H4 (cell line): Measurements from ENCODE around the gene OR2A2. TPM values are rescaled to one million over a fixed set of nuclear protein-coding genes. Genes with fewer than 3 reads are reported as not detected.
A peak's percentile ranks its signal among the peaks of the same experiment; 100 is the strongest.
"Not testable (repeated sequence)": the region's sequence is repeated elsewhere in the genome, so short reads cannot be mapped to it uniquely, and the experiment has no call there.

Source experiments
- DNase-seq: peaks from one replicate; pipeline ENCODE4 v3.0.0-alpha.2; 2015; ENCODE audit warnings: low spot score
- total RNA-seq: library from RNA; depleted of rRNA; stranded (reverse); fragments of >200 nt; shearing (Covaris generic); gene quantifications from 2 replicates; pipeline ENCODE4 v1.2.3, GENCODE V29; 2014; rRNA removed

Gene OR2A2, protein sequence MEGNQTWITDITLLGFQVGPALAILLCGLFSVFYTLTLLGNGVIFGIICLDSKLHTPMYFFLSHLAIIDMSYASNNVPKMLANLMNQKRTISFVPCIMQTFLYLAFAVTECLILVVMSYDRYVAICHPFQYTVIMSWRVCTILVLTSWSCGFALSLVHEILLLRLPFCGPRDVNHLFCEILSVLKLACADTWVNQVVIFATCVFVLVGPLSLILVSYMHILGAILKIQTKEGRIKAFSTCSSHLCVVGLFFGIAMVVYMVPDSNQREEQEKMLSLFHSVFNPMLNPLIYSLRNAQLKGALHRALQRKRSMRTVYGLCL
- not detected in 2 replicates for total RNA-seq

DNA sequence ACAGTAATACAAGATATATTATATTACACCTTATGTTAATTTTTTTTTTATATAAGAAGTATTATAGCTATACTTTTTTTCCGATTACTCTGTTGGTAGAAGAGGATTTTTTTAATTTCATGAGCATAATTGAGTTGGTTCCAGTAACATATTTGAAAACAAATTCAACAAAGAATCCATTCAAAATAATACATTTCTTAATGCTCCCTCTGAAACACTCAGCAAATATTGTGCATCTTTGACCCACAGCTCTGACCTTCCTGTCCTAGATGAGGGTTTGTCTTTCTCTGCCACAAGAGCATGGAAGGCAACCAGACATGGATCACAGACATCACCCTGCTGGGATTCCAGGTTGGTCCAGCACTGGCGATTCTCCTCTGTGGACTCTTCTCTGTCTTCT, at the start of gene OR2A2:
Gene OR2A2, plus strand, starts transcription at position 301 of the 400 bp plus-strand sequence. Its CDS starts 0 bp downstream, at position 301.
- DNase-seq = no peak

DNA sequence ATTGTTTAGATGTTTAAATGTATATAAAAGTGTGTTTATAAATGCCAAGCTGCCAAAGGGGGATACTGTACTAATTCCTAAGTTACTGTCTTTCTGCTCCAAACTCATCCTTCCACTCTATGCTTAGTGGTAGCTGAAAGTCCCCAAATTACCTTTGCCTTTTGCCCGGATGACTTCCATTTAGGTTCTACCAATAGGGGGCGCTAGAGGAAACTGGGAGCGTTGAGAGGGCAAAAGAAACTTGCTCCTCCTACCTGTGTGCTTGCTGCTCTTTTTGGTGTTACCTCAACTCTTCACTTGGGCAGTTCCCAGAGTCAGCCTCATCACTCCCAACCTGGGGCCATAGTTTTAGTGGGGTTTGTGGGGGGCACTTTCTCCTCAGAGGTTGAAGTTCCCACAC, 45.7 kb upstream of the OR2A2 start:
- DNase-seq = no peak

DNA sequence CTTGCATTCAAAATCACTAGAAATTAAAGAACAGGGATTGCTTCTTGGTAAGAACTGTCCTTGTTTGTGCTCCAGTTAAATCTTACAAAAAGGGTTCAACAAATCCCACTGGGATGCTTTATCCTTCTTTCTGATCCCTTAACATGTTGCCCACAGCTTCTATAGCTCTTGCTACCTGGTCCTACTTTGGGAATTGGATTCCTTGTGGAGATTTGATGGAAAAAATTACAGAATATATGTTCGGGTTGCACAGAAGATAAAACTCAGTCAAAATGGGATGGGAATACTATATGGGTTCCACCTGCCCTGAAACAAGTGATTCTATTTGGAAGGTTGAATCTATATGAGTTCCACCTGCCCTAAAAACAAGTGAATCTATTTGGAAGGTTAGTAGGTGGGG, 39.9 kb upstream of the OR2A2 start, which contains the start of gene OR2A25:
Gene OR2A25, plus strand, starts transcription at position 301 of the 400 bp plus-strand sequence. CDS start 4,409 bp downstream, outside the sequence.
- no peak for DNase-seq

DNA sequence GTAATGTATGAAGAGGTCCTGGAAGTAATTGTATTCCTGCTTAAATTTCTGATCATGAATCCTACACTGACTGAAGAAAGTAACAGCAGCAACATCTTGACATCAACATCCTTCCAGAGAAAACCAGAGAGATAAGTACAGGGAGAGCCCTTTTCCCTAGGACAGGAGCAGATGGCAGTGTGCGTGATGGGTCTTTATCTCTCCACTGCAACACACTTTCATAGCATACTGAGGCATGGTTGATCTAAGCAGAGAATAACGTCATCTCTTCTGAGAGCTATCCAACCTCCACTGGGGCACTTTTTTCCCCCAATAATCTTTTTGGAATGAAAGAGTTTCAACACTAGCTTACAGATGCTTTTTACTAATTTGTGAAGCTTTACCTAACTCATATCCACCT, 39.4 kb upstream of the OR2A2 start:
- no peak for DNase-seq

DNA sequence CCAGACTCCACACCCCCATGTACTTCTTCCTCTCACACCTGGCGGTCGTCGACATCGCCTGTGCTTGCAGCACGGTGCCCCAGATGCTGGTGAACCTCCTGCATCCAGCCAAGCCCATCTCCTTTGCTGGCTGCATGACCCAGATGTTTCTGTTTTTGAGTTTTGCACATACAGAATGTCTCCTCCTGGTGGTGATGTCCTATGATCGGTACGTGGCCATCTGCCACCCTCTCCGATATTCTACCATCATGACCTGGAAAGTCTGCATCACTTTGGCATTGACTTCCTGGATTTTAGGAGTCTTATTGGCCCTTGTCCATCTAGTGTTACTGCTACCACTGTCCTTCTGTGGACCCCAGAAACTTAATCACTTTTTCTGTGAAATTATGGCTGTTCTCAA, 35.0 kb upstream of the OR2A2 start:
- DNase-seq = no peak

DNA sequence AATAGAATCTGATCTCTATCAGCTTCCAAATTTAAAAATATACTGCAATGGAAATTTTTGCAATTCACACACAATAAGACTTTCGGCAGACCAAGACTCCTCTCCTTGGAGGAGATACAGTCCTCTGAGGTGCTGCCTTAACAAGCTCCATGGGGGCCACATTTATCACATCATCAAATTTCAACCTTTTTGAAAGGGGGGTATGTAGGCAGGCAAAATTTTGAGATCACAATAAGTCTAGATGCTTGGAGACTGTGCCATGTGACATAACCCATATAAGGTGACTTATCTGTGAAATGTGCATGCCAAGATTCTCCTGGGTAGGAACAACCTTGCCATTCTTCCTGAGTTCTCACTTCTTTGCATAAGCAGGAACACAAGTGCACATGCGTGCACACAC, 23.4 kb upstream of the OR2A2 start, which contains the start of gene OR2A12:
Gene OR2A12, plus strand, starts transcription at position 301 of the 400 bp plus-strand sequence. CDS start 8,830 bp downstream, outside the sequence.
- no peak for DNase-seq

DNA sequence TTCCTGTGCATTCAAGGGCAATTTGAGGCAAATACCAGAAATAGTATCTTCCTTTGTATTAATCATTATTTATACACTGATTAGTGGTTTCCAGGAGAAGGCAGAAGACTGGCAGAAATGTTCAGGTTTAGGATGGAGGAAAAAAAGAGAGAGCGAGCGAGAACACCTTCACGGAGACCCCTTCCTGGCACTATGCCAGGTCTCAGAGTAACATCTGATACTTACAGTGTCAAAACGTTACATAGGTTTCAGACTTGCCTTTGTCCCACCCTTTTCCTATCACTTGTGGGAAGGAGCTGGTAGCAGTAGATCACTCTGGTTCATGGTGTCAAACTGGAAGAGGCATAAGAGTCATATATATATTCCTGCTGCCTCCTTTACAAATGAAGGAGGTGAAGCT, 22.7 kb upstream of the OR2A2 start:
- no peak for DNase-seq

DNA sequence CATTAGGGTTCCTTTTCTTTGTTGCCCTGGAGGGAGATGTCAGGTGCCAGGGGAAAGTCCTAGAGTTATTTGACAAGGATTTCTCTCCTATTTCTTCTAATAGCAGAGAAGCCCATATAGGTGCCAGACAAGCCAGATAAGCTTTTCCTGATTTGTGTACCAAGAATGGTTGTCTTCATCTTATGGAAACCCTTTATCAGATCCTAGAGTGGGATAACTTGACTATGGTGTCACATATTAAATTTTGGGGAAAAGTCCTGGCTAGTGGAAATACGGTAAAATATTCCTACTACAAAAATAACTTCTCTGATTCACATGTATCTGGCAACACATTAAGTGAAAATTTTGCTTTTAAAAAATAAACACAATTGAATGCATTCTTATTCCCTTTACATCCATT, 22.2 kb upstream of the OR2A2 start:
- DNase-seq = no peak

DNA sequence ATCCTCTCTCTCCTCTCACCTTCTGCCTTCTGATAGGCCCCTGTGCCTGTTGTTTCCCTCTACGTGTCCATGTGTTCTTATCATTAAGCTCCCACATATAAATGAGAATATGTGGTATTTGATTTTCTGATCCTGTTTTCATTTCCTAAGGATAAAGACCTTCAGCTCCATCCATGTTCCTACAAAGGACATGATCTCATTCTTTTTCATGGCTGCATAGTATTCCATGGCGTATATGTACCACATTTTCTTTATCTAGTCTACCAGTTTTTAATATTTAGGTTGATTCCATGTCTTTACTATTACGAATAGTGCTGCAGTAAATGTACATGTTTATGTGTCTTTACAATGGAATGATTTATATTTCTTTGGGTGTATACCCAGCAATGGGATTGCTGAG, 18.7 kb upstream of the OR2A2 start:
- DNase-seq = no peak

DNA sequence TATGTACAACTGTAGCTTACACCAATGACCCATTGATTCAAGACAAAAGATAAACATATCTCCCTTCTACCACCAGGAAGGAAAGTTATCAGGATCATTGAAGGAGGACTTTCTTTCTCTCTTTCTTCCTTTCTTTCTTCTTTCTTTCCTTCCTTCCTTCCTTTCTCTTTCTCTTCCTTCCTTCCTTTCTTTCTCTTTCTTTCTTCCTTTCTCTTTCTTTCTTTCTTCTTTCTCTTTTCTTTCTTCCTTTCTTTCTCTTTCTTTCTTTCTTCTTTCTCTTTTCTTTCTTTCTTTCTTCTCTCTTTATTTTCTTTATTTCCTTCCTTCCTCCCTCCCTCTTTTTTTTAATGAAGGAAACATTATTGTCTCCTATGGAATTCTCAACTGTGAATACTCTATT, 10.6 kb upstream of the OR2A2 start:
- DNase-seq = no peak

DNA sequence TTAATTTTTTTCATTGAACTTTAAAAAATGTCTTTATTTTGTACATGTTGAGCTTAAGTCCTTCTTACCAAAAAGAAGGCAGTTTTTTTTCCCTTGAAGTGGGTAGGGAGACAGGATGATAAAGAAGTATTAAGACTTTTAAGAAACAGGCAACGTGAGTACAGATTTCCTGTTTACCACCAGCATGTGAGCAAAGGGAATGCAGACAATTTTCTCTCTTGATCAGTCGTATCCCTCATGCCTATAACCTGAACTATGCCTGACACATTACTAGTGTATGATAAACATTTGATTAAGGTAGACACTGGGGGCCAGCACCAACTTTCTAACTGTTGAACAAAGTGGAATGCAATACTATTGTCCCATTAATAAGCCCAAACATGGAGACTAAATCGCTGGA, 8.8 kb upstream of the OR2A2 start:
- DNase-seq = no peak

DNA sequence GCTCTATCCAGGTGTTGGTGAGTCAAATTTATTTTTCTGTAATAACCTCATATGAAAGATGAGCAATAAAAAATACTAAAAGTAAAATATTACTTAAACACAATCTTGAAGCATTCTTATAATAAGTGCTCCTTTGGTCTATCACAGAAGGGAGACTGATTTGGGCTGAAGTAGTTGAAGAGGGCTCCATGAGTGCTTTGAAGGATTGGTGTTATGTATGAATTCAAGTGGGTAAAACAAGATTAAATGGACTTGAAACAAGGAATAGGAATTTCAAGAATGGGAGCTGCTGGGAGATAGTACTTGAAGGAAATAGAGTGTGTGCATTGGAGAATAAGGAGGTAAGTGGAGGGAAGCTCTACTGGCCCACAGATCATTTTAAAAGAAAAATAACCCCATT, 7.3 kb upstream of the OR2A2 start:
- DNase-seq = no peak

DNA sequence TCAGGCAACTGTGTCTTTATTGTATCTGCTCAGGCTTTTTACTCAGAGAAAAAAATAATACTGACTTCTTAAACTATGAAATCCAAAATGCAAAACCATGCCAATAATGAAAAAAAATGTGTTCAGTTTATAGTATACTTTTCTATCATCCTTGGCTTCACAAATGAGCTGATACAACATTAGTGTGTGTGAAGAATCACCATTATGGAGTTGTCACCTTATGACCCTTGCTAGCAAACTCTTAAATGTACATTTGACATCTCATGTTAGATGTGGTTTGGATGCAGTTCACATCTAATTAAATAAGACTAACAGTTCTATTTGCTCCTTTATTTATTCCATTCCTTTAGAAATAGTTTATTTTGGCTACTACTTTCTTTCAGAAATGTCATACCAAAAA, 4.2 kb upstream of the OR2A2 start:
- no peak for DNase-seq

DNA sequence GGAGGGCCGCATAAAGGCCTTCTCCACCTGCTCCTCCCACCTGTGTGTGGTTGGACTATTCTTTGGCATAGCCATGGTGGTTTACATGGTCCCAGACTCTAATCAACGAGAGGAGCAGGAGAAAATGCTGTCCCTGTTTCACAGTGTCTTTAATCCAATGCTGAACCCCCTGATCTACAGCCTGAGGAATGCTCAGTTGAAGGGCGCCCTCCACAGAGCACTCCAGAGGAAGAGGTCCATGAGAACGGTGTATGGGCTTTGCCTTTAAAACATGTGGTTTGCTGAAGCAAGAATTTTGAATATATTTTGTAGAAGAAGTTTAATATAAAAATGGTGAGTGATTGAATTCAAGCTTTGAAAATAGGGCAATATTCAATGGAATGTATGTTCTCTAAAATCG, 889 bp downstream of the OR2A2 start:
- DNase-seq = no peak

DNA sequence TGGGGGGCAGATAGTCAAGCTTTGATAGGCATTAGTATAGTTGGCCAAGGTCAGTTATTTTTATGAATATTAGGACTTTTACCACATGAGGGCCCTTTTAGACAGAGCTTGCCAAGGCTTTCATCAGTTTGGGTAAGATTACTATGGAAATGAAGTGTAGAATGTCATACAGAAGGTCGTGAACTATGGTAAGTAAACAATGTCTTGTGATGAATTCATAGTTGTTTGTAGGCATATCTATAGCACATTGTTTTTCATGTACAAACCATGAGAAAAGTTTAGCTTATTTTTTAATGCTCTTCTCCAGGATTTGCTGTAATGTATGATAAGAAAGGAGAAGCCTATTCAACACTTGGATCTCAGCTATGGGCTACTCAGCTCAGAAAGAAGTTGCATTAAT, 4.3 kb downstream of the OR2A2 start:
- no peak for DNase-seq

DNA sequence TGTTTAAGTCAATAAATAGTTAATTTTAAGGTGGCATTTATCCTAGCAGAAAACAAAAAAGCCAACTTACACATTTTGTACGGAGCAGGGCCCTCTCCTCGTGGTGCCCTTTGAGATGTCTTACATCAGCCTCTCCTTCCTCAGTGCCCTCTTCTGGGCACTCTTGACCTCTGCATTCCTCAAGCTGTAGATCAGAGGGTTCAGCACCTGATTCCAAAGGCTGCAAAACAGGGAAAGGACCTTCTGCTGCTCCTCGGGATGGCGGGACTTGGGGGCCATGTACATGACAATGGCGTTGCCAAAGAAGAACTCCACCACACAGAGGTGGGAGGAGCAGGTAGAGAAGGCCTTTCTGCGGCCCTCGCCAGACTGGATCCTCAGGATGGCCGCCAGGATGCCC, 9.0 kb downstream of the OR2A2 start:
- DNase-seq = no peak

DNA sequence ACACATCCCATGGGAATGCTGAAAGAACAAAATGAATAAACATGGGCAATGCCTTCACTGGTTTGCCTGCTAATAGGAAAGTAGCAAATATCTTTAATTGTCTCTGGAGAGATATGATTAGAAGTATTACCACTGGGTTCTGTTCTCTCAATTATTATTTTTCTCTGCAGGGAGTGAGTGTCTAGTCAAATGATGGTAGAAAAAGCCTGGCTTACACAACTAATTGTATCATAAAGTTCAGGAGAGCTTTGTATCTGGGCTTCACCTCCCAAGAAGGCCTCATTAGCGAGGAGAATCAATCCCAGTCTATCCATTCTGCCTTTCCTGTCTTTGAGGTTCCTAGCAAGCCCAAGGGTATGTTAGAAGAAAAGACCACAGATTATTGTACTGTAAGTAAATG, 13.5 kb downstream of the OR2A2 start, which contains the start of gene OR2A14:
Gene OR2A14, plus strand, starts transcription at position 301 of the 400 bp plus-strand sequence. CDS start 5,937 bp downstream, outside the sequence.
- no peak for DNase-seq

DNA sequence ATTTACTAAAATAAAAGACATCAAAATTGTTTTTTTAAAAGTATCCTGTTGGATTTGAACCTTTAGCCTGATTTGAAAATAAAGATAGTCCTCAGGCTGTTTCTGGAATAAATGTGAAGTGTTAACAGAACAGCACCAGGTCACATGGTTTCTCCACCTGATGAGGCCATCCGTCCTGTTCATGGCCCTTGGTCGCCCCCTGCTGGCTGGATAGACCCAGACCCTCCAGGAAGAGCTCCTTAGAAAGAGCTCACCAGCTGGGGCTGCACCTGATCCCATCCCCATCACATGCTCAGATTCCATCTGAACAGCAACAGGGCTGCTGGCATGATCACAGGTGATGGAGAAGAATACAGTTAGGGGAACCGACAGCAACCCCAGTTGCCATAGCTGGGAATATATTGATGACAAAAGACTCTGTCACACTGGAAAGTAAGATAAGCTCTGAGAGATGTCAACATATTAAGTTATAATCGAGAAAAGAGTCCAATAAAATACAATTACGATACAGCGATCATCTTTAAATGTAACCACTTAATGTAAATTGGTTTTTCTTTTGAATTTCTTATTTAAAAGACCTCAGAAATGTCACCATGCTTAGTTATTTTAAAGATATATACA, 18.4 kb downstream of the OR2A2 start:
- DNase-seq = peak; percentile 82

DNA sequence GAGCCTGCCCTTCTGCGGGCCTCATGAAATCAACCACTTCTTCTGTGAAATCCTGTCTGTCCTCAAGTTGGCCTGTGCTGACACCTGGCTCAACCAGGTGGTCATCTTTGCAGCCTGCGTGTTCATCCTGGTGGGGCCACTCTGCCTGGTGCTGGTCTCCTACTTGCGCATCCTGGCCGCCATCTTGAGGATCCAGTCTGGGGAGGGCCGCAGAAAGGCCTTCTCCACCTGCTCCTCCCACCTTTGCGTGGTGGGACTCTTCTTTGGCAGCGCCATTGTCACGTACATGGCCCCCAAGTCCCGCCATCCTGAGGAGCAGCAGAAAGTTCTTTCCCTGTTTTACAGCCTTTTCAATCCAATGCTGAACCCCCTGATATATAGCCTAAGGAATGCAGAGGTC, 20.2 kb downstream of the OR2A2 start:
- DNase-seq = not testable (repeated sequence)

DNA sequence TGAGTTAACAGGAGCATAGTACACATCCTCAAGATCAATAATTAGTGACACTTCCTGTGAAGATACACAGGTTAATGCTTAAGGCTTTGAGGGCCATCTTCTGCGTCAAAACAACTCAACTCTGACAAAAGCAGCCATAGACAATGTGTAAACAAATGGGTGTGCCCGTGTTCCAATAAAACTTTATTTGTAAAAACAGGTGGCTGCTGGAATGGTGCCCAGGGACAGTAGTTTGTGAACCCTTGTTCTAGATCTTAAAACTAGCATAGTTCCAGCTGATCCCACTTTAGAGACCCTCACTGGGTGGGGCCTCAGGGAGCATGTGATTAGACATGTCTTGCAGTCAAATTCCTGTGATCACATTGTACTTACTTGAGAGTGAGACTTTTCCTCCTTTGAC, 21.3 kb downstream of the OR2A2 start:
- no peak for DNase-seq

DNA sequence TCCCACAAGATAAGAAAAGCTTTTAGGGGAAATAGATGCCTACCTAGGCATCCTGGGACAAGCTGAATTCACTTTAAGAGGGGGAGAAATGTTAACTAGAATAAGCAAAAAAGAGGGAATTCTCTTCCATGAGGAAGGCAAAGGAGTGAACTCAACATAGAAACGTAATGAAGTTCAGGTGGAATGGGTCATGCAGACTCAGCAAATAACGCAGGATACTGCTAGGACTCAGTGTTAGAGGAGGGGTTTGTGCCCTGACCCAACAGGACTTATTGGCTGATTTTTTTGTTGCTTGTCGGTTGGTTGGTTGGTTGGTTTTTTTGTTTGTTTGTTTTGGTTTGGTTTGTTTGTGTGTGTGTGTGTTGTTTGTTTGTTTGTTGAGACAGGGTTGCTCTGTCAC, 22.9 kb downstream of the OR2A2 start:
- no peak for DNase-seq

DNA sequence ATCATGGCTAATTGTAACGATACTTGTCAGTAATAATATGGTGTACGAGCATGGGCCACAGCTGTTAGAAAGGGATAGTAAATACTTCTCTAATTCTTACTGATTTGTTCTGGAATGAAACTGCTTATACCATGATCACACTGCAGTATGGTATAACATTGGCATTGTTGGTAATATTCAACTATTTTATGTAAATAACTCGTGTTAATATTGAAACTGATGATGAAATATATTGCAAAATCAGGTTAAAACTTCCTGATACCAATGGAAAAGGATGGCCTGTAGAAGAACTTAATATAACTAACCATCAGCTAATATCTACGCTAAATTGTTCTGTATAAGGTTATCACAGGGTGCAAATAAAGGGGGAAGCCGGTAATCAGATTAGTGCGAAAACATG, 23.9 kb downstream of the OR2A2 start:
- DNase-seq = no peak

DNA sequence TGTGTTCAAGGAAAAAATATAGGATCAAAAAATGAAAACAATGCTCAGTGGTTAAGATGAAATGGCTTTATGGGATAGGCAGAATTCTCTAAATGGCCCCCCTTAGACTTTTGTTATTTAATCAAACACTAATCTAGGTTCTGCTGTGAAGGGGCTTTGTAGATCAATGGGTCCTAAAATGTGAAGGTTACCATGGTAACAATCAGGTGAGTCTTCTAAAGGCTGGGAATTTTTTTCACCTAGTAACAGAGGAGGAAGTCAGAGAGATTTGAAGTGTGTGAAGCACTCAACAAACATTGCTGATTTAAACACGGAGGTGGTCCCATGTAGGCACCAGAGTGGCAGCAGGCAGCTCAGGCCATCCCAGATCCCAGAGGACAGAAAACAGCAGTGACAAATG, 24.7 kb downstream of the OR2A2 start:
- DNase-seq = no peak
